WTC11 (cell line): Measurements from ENCODE around the gene ZMIZ2.

Experiments
- ATF1 ChIP-seq: sonication (generic); formaldehyde crosslinking; IDR thresholded peaks from 2 replicates; pipeline ENCODE4 v1.8.1; 2023; ENCODE audit warnings: mild to moderate bottlenecking, moderate library complexity, missing genetic modification reagents
- CBFB ChIP-seq: sonication (generic); formaldehyde crosslinking; IDR thresholded peaks from 2 replicates; pipeline ENCODE4 v1.8.1; 2022; ENCODE audit warnings: mild to moderate bottlenecking, low read depth, missing genetic modification reagents
- GABPB1 ChIP-seq: sonication (generic); formaldehyde crosslinking; IDR thresholded peaks from 2 replicates; pipeline ENCODE4 v1.8.1; 2023; ENCODE audit warnings: mild to moderate bottlenecking, missing genetic modification reagents
- JUN ChIP-seq: sonication (generic); formaldehyde crosslinking; IDR thresholded peaks from 2 replicates; pipeline ENCODE4 v1.8.0; 2023; ENCODE audit warnings: mild to moderate bottlenecking, missing genetic modification reagents
- NR1H2 ChIP-seq: sonication (generic); formaldehyde crosslinking; IDR thresholded peaks from 2 replicates; pipeline ENCODE4 v1.9.0; 2021; ENCODE audit warnings: mild to moderate bottlenecking, moderate library complexity, missing genetic modification reagents
- TF ChIP-seq, protein P1 (sequence below): sonication (generic); formaldehyde crosslinking; conservative IDR thresholded peaks from 2 replicates; pipeline ENCODE4 v1.8.1; 2022; ENCODE audit warnings: mild to moderate bottlenecking, missing genetic modification reagents
- TF ChIP-seq, protein P2 (sequence below): sonication (generic); formaldehyde crosslinking; IDR thresholded peaks from 2 replicates; pipeline ENCODE4 v1.8.0; 2022; ENCODE audit warnings: mild to moderate bottlenecking, missing genetic modification reagents
- TF ChIP-seq, protein P3 (sequence below): sonication (generic); formaldehyde crosslinking; IDR thresholded peaks from 2 replicates; pipeline ENCODE4 v1.8.0; 2023; ENCODE audit warnings: missing genetic modification reagents
- TF ChIP-seq, protein P4 (sequence below): fragments of 200-600 bp; IDR thresholded peaks from 2 replicates; pipeline ENCODE4 v1.8.0; 2022; ENCODE audit warnings: antibody characterized with exemption
- TF ChIP-seq, protein P5 (sequence below): sonication (generic); formaldehyde crosslinking; IDR thresholded peaks from 2 replicates; pipeline ENCODE4 v1.8.1; 2023; ENCODE audit warnings: mild to moderate bottlenecking, missing genetic modification reagents
- TF ChIP-seq, protein P6 (sequence below): sonication (generic); formaldehyde crosslinking; IDR thresholded peaks from 2 replicates; pipeline ENCODE4 v1.8.1; 2022; ENCODE audit warnings: mild to moderate bottlenecking, missing genetic modification reagents, moderate library complexity, borderline replicate concordance
- TF ChIP-seq, protein P7 (sequence below): sonication (generic); formaldehyde crosslinking; IDR thresholded peaks from 2 replicates; pipeline ENCODE4 v1.8.0; 2022; ENCODE audit warnings: missing genetic modification reagents
- TF ChIP-seq, protein P8 (sequence below): fragments of 250-450 bp; sonication (Bioruptor Pico); IDR thresholded peaks from 2 replicates; pipeline ENCODE4 v1.9.0; 2021; ENCODE audit warnings: mild to moderate bottlenecking

DNA sequence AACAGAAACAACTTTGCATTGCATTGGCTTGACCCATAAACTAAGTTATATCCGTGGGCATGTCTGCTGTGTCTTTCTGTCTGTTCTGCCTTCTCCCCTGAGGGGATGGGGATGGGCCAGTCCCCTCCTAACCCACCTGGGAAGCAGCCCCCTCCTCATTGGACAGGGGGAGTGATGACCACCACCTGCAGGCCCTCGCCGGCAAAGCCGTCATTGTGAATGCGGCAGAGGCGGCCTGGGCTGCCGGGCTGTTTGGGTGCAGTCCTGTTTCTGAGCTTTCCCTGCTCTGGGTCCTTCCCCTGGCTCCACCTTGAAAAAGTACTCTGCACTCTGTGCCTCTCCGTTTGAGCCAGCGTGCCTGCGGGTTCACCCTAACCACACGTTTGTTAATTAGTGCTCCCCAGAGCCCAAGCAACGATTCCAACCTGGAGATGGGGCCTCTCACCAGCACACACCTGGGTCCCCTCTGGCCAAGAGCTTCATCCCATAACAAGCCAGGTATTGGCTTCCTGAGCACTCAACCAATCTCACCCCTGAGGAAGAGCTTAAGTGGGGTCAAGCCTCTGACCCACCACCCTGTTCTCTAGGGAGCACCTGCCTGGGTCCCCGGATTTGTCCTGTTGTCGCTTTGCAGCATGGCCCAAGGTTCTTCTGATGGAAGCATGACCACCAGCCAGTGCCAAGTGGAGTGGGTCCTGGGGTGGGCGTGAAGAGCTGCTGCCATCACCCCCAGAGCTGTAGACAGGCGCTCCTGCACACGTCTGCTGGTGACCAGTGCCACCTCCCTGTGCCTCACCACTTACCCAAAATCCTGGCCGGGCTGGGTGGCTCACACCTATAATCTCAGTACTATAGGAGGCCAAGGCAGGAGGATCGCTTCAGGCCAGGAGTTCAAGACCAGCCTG lies 39.4 kb upstream of the ZMIZ2 start:
- TF ChIP-seq ATF1 (CRISPR knock-in tag) (no peak), CBFB (no peak), GABPB1 (no peak), NR1H2 (CRISPR knock-in tag) (no peak), JUN (CRISPR knock-in tag) (no peak)
- TF ChIP-seq, protein P1, sequence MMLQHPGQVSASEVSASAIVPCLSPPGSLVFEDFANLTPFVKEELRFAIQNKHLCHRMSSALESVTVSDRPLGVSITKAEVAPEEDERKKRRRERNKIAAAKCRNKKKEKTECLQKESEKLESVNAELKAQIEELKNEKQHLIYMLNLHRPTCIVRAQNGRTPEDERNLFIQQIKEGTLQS (CRISPR knock-in tag): no peak
- TF ChIP-seq, protein P2, sequence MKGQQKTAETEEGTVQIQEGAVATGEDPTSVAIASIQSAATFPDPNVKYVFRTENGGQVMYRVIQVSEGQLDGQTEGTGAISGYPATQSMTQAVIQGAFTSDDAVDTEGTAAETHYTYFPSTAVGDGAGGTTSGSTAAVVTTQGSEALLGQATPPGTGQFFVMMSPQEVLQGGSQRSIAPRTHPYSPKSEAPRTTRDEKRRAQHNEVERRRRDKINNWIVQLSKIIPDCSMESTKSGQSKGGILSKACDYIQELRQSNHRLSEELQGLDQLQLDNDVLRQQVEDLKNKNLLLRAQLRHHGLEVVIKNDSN (CRISPR knock-in tag): no peak
- TF ChIP-seq, protein P3, sequence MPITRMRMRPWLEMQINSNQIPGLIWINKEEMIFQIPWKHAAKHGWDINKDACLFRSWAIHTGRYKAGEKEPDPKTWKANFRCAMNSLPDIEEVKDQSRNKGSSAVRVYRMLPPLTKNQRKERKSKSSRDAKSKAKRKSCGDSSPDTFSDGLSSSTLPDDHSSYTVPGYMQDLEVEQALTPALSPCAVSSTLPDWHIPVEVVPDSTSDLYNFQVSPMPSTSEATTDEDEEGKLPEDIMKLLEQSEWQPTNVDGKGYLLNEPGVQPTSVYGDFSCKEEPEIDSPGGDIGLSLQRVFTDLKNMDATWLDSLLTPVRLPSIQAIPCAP (CRISPR knock-in tag): no peak
- TF ChIP-seq, protein P4, sequence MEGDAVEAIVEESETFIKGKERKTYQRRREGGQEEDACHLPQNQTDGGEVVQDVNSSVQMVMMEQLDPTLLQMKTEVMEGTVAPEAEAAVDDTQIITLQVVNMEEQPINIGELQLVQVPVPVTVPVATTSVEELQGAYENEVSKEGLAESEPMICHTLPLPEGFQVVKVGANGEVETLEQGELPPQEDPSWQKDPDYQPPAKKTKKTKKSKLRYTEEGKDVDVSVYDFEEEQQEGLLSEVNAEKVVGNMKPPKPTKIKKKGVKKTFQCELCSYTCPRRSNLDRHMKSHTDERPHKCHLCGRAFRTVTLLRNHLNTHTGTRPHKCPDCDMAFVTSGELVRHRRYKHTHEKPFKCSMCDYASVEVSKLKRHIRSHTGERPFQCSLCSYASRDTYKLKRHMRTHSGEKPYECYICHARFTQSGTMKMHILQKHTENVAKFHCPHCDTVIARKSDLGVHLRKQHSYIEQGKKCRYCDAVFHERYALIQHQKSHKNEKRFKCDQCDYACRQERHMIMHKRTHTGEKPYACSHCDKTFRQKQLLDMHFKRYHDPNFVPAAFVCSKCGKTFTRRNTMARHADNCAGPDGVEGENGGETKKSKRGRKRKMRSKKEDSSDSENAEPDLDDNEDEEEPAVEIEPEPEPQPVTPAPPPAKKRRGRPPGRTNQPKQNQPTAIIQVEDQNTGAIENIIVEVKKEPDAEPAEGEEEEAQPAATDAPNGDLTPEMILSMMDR: no peak
- TF ChIP-seq, protein P5, sequence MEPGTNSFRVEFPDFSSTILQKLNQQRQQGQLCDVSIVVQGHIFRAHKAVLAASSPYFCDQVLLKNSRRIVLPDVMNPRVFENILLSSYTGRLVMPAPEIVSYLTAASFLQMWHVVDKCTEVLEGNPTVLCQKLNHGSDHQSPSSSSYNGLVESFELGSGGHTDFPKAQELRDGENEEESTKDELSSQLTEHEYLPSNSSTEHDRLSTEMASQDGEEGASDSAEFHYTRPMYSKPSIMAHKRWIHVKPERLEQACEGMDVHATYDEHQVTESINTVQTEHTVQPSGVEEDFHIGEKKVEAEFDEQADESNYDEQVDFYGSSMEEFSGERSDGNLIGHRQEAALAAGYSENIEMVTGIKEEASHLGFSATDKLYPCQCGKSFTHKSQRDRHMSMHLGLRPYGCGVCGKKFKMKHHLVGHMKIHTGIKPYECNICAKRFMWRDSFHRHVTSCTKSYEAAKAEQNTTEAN (CRISPR knock-in tag): no peak
- TF ChIP-seq, protein P6, sequence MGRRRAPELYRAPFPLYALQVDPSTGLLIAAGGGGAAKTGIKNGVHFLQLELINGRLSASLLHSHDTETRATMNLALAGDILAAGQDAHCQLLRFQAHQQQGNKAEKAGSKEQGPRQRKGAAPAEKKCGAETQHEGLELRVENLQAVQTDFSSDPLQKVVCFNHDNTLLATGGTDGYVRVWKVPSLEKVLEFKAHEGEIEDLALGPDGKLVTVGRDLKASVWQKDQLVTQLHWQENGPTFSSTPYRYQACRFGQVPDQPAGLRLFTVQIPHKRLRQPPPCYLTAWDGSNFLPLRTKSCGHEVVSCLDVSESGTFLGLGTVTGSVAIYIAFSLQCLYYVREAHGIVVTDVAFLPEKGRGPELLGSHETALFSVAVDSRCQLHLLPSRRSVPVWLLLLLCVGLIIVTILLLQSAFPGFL (CRISPR knock-in tag): no peak
- TF ChIP-seq, protein P7, sequence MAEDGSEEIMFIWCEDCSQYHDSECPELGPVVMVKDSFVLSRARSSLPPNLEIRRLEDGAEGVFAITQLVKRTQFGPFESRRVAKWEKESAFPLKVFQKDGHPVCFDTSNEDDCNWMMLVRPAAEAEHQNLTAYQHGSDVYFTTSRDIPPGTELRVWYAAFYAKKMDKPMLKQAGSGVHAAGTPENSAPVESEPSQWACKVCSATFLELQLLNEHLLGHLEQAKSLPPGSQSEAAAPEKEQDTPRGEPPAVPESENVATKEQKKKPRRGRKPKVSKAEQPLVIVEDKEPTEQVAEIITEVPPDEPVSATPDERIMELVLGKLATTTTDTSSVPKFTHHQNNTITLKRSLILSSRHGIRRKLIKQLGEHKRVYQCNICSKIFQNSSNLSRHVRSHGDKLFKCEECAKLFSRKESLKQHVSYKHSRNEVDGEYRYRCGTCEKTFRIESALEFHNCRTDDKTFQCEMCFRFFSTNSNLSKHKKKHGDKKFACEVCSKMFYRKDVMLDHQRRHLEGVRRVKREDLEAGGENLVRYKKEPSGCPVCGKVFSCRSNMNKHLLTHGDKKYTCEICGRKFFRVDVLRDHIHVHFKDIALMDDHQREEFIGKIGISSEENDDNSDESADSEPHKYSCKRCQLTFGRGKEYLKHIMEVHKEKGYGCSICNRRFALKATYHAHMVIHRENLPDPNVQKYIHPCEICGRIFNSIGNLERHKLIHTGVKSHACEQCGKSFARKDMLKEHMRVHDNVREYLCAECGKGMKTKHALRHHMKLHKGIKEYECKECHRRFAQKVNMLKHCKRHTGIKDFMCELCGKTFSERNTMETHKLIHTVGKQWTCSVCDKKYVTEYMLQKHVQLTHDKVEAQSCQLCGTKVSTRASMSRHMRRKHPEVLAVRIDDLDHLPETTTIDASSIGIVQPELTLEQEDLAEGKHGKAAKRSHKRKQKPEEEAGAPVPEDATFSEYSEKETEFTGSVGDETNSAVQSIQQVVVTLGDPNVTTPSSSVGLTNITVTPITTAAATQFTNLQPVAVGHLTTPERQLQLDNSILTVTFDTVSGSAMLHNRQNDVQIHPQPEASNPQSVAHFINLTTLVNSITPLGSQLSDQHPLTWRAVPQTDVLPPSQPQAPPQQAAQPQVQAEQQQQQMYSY: no peak
- TF ChIP-seq, protein P8, sequence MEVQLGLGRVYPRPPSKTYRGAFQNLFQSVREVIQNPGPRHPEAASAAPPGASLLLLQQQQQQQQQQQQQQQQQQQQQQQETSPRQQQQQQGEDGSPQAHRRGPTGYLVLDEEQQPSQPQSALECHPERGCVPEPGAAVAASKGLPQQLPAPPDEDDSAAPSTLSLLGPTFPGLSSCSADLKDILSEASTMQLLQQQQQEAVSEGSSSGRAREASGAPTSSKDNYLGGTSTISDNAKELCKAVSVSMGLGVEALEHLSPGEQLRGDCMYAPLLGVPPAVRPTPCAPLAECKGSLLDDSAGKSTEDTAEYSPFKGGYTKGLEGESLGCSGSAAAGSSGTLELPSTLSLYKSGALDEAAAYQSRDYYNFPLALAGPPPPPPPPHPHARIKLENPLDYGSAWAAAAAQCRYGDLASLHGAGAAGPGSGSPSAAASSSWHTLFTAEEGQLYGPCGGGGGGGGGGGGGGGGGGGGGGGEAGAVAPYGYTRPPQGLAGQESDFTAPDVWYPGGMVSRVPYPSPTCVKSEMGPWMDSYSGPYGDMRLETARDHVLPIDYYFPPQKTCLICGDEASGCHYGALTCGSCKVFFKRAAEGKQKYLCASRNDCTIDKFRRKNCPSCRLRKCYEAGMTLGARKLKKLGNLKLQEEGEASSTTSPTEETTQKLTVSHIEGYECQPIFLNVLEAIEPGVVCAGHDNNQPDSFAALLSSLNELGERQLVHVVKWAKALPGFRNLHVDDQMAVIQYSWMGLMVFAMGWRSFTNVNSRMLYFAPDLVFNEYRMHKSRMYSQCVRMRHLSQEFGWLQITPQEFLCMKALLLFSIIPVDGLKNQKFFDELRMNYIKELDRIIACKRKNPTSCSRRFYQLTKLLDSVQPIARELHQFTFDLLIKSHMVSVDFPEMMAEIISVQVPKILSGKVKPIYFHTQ (CRISPR knock-in tag): no peak
